EH (cell line): ENCODE data around the gene LCN9.

Experiments used
- DNase-seq: peaks from one replicate; pipeline ENCODE4 v3.0.0-alpha.2; 2015; ENCODE audit warnings: low read depth

The LCN9 gene

GRCh38 chr9:135698767-135699166 lies 35.7 kb downstream of the LCN9 start:
- DNase-seq: no peak

DNA sequence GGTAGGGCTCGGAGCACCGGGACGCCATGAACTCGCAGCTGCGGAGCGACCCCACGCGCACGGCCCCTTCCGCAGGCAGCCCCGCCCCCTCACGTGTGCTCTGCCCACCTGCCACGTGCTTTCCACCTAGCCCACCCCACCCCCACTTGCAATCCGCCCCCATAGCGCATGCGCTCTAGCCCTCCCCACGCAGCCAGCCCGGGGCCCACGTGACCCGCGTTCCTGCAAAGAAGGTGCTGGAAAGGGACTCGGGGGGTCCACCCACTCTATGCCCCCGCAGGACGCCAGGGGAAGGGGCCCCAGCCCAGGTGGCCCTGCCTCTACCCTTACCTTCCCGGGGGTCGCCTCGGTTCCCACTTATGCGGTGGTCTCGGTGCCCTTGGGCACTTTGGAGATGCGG lies 36.3 kb downstream of the LCN9 start, which contains the start of gene SOHLH1:
Gene SOHLH1 (minus strand): TSS at position 42 of the 400 bp plus-strand sequence. CDS start 14 bp downstream, at position 28.
- DNase-seq: no peak

- no peak for DNase-seq
These were observed 37.4 kb downstream of the LCN9 start for GRCh38 chr9:135700525-135700924.

DNA sequence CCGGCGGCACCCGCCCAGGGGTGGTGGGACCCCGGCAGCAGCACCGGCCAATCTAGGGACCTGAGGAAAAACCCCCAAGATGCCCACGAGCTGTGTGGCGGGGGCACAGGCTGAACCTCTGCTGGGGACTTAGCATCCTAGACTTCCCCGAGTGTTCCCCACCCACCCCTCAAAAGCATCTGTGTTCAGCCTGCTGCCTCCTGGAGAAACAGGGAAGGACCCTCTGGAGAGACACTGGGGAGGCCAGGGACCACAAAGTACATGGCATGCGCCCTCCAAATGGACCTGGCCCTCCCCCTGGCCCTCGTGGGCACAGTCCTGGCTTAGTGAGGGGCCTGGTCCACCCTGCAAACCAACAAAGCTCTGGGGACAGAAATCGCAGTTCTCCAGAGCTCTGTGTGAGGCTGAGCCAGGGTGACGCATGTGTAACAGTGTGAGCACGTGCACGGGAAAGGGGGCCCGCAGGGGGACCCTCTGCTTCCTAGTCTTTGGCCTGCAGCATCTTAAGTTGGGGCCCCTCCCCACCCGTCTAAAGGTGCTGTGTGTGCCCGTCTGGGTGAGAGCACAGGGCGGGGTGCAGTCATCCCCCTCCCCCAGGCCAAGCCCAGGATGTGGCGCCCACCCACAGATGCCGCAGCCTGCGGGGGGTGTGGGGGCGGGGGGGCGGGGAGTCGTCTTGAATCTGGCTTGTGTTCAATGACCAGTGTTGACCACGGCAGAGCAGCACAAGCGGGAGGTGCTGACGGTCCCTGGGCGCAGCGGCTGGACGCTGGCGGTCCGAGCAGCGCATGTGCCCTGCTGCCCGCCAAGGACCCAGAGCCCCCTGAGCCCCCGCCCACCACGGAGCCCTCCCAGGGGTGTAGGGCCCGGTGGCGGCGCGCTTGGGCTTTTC lies 38.2 kb downstream of the LCN9 start:
- DNase-seq: no peak

DNA sequence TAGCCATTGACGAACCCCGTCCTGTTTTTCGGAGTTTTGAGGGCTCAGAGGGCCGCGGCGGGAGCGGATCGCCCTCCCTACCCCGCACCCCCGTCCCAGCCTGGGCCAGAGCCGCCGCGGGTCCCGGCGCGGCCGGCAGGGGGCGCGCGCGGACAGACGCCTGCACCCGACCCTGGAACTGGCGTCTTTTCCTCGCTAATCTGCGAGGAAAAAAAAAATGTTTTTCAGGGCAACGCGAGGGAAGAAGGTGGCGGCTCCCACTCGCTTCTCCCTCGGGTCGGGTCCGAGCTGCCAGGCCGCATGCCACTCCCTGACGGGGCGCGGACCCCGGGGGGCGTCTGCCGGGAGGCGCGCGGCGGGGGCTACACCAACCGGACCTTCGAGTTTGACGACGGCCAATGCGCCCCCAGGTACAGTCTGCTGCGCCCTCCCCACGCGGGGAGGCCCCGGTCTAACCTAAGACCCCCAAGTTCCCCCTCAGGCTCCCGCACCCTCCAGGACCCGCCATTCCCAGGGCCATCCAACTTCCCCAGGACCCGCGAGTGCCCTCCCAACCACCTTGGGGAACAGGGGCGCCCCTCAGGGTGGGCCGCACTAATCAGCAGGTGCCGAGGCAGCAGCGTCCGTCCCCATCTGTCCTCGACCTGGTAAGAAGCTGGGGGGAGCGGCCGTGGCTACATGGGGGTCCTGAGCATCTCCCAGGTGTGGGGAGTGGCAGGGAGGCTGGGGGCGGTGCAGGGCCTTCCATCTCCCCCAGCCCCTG lies 39.0 kb downstream of the LCN9 start, which contains the start of gene KCNT1:
Gene KCNT1 (plus strand): TSS at position 227 of the 763 bp plus-strand sequence. CDS start 74 bp downstream, at position 301.
- DNase-seq: peak; percentile 46

DNA sequence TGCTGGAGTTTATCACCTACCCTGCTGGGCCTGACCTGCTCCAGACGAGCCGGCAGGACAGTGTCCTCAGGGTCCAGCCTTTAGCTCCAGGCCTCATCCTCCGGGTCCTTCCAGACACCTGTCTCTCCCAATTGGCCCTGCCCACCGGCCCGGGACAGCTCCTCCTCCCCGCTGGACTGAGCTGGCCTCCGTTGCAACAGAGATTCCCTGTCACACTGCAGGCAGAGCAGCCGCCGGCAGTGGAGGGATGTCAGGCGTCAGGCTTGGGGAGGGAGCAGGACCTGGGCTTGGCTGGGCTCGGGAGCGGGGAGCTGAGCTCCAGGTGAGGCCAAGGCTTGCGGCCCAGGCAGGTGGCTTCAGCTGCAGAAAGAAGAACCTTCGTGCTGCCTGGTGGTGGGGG lies 40.6 kb downstream of the LCN9 start:
- no peak for DNase-seq

- peak; percentile 5 for DNase-seq
These were observed 41.4 kb downstream of the LCN9 start for GRCh38 chr9:135704483-135704882.

DNA sequence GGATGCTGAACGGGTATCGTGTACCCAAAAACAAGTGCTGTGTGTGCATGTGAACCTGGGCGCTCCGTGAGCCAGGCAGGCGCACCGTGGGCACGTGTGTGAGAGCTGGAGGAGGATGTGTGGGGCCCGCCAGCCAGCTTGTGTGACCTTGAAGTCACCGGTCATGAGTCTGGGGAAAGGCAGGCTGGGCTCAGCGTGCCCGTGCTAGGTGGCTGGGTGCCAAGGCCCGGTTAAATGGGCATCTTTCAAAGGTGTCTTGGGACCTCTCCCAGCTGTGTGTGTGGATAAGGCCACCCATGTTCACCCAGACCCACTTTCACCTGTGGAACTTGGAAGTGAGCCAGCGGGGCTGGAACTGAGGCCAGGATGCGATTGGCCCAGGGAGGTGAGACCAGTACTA lies 42.3 kb downstream of the LCN9 start:
- DNase-seq: no peak

GRCh38 chr9:135706288-135706687 lies 43.2 kb downstream of the LCN9 start:
- no peak for DNase-seq

DNA sequence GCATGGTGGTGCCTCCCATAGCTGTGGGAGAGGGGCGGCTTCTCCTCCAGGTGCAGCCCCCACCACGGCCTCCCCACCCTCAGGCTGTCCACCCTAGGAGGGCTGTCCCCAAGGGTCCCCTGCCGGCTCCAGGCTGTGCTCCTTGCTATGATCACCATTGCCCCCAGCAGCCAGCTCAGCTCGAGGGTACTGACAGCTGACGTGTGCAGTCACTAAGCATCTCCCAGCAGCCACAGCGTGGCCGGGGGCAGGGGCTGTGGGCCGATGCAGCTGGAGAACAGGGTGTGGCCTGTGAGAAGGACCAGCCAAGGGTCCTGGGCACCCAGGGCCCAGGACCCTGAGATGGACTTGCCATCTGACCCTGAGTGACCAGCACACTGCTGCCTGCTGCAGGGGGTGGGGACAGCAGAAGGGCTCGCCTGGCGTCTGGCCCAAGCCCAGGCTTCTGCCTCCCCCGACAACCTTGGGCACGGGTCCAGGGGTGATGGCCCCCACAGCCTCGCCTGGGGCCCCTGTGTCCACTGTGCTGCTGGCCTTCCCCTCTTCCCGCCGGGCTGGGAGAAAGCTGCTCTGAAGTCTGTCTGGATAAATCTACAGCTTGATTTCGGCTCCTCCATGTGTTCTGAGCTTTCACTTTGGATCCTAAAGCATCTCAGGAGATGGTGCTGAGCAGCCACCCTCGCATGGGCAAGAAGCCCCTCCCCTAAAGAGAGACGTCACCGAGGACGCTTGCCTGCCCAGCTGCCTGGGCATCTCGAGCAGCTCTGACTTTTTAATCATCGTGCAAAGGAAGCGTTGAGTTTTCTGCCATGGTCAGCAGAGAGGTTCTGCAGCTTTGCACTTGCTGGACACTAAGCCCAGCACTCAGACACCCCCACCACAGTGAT lies 44.4 kb downstream of the LCN9 start:
- DNase-seq: no peak

DNA sequence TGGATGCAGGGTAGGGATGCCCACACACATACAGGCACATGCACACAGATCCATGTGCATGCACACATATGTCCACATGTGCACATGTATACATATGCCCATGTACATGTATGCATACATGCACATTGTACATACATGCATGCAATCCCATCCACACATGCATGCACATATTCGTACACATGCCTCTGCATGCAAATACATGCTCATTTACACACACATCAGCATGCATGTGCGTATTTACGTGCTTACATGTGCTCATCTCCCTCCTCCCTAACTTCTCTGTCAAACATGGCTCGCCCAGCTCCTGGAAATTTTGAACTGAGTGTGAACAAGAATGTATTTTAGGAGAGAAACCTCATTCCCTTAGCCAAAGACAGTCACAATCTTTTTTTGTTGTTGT lies 45.1 kb downstream of the LCN9 start:
- no peak for DNase-seq

DNA sequence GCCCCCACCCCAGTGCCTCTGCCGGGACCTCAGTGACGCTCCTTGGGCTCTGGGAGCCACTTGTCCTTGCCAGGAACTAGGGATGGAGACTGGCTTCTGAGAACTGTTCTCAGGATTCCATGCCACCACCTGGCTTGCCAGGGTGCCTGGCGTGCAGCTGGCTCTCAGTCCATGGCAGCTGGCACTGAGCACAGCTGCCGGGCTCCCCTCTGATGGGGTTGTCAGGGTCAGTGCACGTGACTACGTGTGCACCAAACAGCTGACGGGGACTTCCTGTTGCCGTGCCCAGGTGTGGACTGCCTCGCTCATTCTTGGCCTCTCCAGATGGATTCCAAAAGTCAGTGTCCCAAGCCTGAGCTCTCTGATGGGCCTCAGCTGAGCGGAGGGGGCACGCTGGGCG lies 48.3 kb downstream of the LCN9 start:
- DNase-seq: no peak

DNA sequence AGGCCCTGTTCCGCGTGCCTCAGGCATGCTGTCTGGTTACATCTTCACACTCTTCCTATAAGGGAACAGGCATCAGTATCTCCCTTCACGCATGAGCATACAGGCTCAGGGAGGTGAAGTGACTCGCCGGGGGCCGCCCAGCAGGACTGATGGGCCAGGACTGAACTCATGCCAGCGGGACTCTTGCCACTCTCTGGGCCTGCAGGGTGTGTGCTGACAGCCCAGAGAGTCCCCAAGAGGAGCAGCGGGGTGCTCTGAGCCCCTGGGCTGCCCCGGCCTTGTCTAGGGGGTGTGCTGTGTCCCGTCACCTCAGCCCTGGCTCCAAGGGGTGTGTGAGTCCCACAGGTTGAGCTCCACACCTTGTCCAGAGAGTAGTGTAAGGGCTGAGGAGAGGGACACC lies 48.8 kb downstream of the LCN9 start:
- DNase-seq: no peak

GRCh38 chr9:135712613-135713295 lies 49.6 kb downstream of the LCN9 start:
- no peak for DNase-seq

DNA sequence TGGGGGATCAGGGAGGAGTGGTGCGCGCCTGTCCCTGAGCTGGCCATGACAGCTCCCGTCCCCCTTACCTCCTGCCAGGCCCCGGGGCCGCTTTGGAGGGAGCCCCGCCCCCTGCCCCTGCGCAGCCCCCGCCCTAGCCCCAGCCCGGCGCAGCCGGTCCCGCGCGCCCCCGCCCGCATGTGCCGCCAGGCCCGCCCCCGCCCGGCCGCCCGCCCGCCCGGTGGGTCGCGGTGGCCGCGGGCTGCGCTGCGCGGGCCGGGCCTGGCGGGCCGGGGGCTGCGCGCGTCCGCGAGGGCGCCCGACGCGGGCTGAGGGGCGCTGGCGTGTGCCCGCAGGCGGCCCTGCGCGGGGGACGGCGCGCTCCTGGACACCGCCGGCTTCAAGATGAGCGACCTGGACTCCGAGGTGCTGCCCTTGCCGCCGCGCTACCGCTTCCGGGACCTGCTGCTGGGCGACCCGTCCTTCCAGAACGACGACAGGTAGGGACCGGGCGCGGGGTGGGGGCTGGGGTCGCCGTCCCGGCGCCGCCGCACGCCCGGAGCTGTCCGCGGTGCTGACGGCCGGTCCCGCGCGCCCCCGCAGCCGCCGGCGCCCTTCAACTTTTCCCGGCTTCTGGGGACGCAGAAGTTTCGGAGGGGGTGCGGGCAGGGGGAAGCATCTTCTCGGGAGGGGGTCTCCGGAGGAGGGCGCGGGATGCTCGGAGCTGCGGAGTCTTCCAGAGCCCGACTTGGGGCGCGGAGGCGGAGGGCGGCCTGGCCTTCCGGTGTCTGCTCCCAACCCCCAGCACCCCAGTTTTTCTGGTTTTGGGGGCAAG lies 51.3 kb downstream of the LCN9 start:
- DNase-seq: no peak

DNA sequence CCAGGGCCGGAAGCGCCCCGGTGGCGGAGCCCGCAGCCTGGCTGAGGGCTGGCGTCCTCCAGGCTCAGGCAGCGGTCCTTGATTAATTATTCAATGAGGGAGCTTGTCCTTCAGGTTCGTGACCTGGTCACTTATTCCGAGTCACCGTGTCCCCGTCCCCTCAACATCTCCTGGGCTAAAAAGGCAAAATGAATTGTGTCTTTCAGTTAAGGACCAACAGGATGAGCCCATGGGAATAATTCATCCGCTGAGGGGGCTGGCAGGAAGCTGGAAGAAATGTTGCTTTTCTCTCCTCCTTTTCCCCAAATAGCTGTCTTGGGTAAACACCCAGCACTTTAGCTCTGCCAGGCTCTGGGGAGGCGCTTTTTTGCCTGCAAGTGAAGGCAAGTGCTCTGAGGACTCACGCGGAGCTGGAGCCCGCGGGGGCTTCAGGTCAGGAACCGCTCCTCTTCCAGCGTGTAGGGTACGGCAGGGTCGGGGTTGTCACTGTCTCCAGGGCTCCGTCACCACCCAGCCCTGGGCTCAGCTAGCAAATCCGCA lies 52.0 kb downstream of the LCN9 start:
- no peak for DNase-seq

DNA sequence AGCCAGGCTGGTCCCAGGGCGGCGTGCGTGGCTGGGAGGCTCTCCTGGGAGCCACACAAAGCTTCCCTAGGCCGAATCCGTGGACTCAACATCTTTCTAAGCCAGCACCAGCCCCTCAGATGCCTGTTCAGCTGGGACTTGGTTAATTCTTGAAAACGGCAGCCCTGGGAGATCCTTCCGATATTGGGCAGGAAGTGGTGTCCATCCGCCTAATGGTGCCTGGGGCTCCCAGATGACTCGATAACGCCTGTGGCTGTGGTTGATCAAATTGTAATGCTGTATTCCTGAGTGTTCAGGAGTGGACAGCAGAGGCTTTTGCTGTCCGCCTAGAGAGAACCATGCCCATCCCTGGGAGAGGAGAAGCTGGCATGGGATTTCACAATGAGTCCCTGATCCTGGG lies 52.9 kb downstream of the LCN9 start:
- DNase-seq: no peak
